Choroid plexus epithelial cell (primary cell): ENCODE measurements around the gene HLA-DRB5.

Source experiments
- DNase-seq: peaks from one replicate; pipeline ENCODE4 v3.0.0-alpha.2; 2010; ENCODE audit warnings: low read depth
- H3K4me3 ChIP-seq: 2 replicates; pipeline ENCODE4 v1.5.1; 2011; ENCODE audit warnings: low read depth, mild to moderate bottlenecking, control low read depth, low read length, moderate library complexity
- CTCF ChIP-seq: conservative IDR thresholded peaks from 2 replicates; pipeline ENCODE4 v1.5.1; 2011; ENCODE audit warnings: low read depth, mild to moderate bottlenecking, control low read depth, inconsistent platforms, low read length, moderate library complexity

Gene HLA-DRB5

DNA sequence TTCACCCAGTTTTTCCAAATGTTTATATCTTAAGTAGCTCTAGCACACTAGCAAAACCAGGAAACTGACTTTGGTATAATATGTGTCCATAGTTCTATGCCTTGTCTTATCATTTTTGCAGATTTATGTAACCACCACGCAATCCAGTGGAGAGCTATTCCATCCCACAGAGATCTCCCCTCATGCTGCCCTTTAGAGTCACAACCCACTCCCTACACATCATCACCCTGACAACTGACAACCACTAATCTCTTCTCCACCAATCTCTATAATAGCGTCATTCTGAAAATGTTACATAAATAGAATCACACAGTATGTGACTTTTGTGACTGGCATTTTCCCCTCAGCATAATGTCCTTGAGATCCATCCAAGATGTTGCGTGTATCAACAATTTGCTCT lies 29.1 kb downstream of the HLA-DRB5 start:
- no peak overlapping the region for H3K4me3 ChIP-seq
- no peak for DNase-seq
- no peak for TF ChIP-seq CTCF

GRCh38 chr6:32492351-32492750 lies 37.7 kb downstream of the HLA-DRB5 start:
- TF ChIP-seq CTCF: no peak
- H3K4me3 ChIP-seq: no peak overlapping the region
- DNase-seq: no peak

GRCh38 chr6:32491700-32492099 lies 38.4 kb downstream of the HLA-DRB5 start:
- no peak for TF ChIP-seq CTCF
- no peak for DNase-seq
- H3K4me3 ChIP-seq: no peak overlapping the region

- TF ChIP-seq CTCF: no peak
- DNase-seq: no peak
- no peak overlapping the region for H3K4me3 ChIP-seq
Measured at GRCh38 chr6:32488083-32488482, 42.0 kb downstream of the HLA-DRB5 start.

- no peak for TF ChIP-seq CTCF
- no peak for DNase-seq
Measured at GRCh38 chr6:32484614-32484998, 45.5 kb downstream of the HLA-DRB5 start.

GRCh38 chr6:32483968-32484613 lies 46.0 kb downstream of the HLA-DRB5 start:
- H3K4me3 ChIP-seq: no peak overlapping the region
- no peak for TF ChIP-seq CTCF
- DNase-seq: no peak

More at GRCh38 chr6:32484614-32484998, 45.5 kb downstream of the HLA-DRB5 start:
- no peak overlapping the region for H3K4me3 ChIP-seq
